Fibroblast of the aortic adventitia (primary cell): ENCODE measurements around the gene KRT77. TPM values are rescaled to one million over a fixed set of nuclear protein-coding genes. Genes with fewer than 3 reads are reported as not detected.

Experiments used
- DNase-seq: peaks from one replicate; pipeline ENCODE4 v3.0.0-alpha.2; 2010; ENCODE audit warnings: low read depth
- H3K4me3 ChIP-seq: 2 replicates; pipeline ENCODE4 v1.5.1; 2011; ENCODE audit warnings: low read depth, mild to moderate bottlenecking, control low read depth, low read length, moderate library complexity
- total RNA-seq: library from RNA; depleted of rRNA; stranded (reverse); fragments of >200 nt; gene quantifications from 2 replicates; pipeline ENCODE4 v1.2.3, GENCODE V29; 2012; ENCODE audit warnings: low replicate concordance
- TF ChIP-seq, protein P1 (sequence below): IDR thresholded peaks from 2 replicates; pipeline ENCODE4 v1.5.1; 2011; ENCODE audit warnings: mild to moderate bottlenecking, low read length, control low read depth, inconsistent platforms; ENCODE audit not compliant: insufficient read depth

Gene KRT77
- total RNA-seq, 1 donor = not detected

- TF ChIP-seq, protein P1, sequence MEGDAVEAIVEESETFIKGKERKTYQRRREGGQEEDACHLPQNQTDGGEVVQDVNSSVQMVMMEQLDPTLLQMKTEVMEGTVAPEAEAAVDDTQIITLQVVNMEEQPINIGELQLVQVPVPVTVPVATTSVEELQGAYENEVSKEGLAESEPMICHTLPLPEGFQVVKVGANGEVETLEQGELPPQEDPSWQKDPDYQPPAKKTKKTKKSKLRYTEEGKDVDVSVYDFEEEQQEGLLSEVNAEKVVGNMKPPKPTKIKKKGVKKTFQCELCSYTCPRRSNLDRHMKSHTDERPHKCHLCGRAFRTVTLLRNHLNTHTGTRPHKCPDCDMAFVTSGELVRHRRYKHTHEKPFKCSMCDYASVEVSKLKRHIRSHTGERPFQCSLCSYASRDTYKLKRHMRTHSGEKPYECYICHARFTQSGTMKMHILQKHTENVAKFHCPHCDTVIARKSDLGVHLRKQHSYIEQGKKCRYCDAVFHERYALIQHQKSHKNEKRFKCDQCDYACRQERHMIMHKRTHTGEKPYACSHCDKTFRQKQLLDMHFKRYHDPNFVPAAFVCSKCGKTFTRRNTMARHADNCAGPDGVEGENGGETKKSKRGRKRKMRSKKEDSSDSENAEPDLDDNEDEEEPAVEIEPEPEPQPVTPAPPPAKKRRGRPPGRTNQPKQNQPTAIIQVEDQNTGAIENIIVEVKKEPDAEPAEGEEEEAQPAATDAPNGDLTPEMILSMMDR = no peak
- no peak overlapping the region for H3K4me3 ChIP-seq
- DNase-seq = no peak
Measured at GRCh38 chr12:52727037-52727436, 23.7 kb upstream of the KRT77 start.

GRCh38 chr12:52726451-52726850 is 23.1 kb upstream of the KRT77 start:
- DNase-seq = no peak
- TF ChIP-seq, protein P1 = no peak
- no peak overlapping the region for H3K4me3 ChIP-seq

DNA sequence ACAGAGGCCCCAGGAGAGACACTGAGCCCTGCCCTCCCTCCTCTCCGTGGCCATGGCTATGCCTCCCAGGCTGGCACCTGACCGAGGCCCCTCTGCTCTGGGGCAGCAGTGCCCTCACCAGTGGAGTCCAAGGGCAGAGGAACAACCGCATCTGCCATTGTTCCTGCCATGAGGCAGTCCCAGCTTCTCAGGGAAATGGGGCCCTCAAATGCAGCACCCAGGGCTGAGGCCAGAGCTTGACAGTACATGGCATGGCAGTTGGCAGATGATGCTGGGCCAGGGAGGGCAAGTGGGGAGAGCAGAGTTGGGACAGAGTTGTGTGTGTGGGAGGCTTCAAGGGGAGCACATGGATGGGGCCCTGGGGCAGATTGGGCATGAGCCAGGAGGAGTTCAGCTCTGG is 21.1 kb upstream of the KRT77 start:
- no peak for DNase-seq
- no peak overlapping the region for H3K4me3 ChIP-seq
- TF ChIP-seq, protein P1 = no peak

DNA sequence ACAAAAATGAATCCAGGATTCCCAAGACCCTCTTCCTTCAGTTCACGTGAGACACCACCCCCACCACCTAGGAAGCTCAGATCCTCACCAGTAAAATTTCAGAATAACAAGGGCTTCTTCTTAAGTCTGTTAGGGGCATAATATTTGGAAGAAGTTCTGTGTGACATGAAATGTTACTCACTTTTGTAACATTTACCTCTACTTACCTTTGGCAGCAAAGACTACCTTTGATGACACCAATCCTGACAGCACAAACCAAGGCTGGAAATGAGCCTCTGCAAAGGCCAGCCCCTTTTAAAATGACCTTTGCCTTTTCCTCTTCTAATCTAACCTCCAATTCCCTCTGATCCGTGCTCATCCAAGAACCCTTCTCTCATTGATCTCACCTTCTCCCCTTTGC is 19.4 kb upstream of the KRT77 start:
- H3K4me3 ChIP-seq = no peak overlapping the region
- DNase-seq = no peak
- TF ChIP-seq, protein P1 = no peak

- TF ChIP-seq, protein P1 = no peak
- no peak overlapping the region for H3K4me3 ChIP-seq
- no peak for DNase-seq
Measured at GRCh38 chr12:52721838-52722470, 18.6 kb upstream of the KRT77 start.

DNA sequence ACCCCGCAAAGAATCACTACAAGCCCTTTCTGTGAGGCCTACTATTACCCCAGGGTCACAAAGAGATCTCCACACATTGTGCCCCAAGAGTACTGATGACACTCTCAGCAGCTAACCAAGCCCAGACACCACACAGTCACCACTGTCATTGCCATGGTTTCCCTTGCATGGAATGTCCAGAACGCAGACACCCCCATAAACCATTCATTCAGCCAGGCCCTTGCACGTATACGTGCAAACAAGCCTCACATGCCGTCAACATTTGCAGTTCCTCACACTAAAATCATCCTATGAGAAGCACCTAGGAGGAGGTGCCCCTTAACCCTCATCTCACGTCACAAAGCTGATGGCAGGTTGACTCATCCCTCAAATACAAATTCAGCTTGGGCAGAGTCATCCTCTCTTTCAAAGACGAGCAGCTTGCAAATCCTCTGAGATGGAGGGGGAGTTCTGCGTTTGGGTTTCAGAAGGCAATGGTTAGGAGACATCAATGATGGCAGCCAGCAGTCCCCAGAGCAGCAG is 17.1 kb upstream of the KRT77 start:
- no peak overlapping the region for H3K4me3 ChIP-seq
- TF ChIP-seq, protein P1 = no peak
- no peak for DNase-seq

GRCh38 chr12:52716061-52716460 is 12.7 kb upstream of the KRT77 start:
- no peak overlapping the region for H3K4me3 ChIP-seq
- TF ChIP-seq, protein P1 = no peak
- DNase-seq = no peak
